IMR-90 (cell line): ENCODE data around the gene KMT2C. TPM values are rescaled to one million over a fixed set of nuclear protein-coding genes. Genes with fewer than 3 reads are reported as not detected.
"Not testable (repeated sequence)": the region's sequence is repeated elsewhere in the genome, so short reads cannot be mapped to it uniquely, and the experiment has no call there.

ENCODE experiments used
- ATAC-seq: fragments of 200-7000 bp; cut with Tn5 transposase; 2 replicates; pipeline ENCODE4 v1.9.1; 2020; ENCODE audit warnings: low read depth, mild to moderate bottlenecking, moderate library complexity
- BruUV-seq: library from RNA; stranded (reverse); fragments of 400-500 nt; replicated peaks from 2 replicates; lab custom pipeline; 2021; lab: Mats Ljungman, UMichigan
- CTCF ChIA-PET: fragments of 300-600 bp; formaldehyde crosslinking; extraction: SDS; loops from one replicate; lab custom pipeline; 2021; ENCODE audit warnings: antibody characterized with exemption; lab: Yijun Ruan, JAX
- POLR2A ChIA-PET: fragments of 300-600 bp; sonication (Branson Sonifier 250); formaldehyde crosslinking; loops from one replicate; lab custom pipeline; 2022; ENCODE audit warnings: antibody characterized with exemption; ENCODE audit not compliant: unreplicated experiment; lab: Charles Lee
- DNase-seq: peaks from one replicate; pipeline ENCODE4 v3.0.0; 2013
- H2AFZ ChIP-seq: replicated peaks from 2 replicates; pipeline ENCODE3; 2013; ENCODE audit warnings: low read length, mild to moderate bottlenecking; ENCODE audit not compliant: poor library complexity
- H2AK5ac ChIP-seq: 2 replicates; pipeline ENCODE4 v1.6.1; 2013; ENCODE audit warnings: low read depth, low read length, inconsistent platforms
- H2AK9ac ChIP-seq: replicated peaks from 2 replicates; pipeline ENCODE3; 2013; ENCODE audit warnings: mild to moderate bottlenecking, low read depth, low read length, moderate library complexity; ENCODE audit not compliant: poor library complexity
- H2BK120ac ChIP-seq: 2 replicates; pipeline ENCODE4 v1.6.1; 2013; ENCODE audit warnings: low read depth, low read length, inconsistent platforms
- H2BK15ac ChIP-seq: 3 replicates; pipeline ENCODE4 v1.6.1; 2013; ENCODE audit warnings: low read depth, low read length, inconsistent platforms
- H2BK20ac ChIP-seq: 2 replicates; pipeline ENCODE4 v1.6.1; 2013; ENCODE audit warnings: low read depth, mild to moderate bottlenecking, inconsistent platforms, low read length, moderate library complexity
- H2BK5ac ChIP-seq: 2 replicates; pipeline ENCODE4 v1.6.1; 2013; ENCODE audit warnings: mild to moderate bottlenecking, low read depth, low read length, inconsistent platforms; ENCODE audit not compliant: poor library complexity, severe bottlenecking
- H3K14ac ChIP-seq: replicated peaks from 2 replicates; pipeline ENCODE4 v1.6.1; 2013; ENCODE audit warnings: low read depth, low read length, inconsistent platforms
- H3K18ac ChIP-seq: 2 replicates; pipeline ENCODE4 v1.6.1; 2013; ENCODE audit warnings: low read depth, low read length, control low read depth
- H3K23ac ChIP-seq: 2 replicates; pipeline ENCODE4 v1.6.1; 2013; ENCODE audit warnings: low read depth, low read length, inconsistent platforms
- H3K27ac ChIP-seq: 2 replicates; pipeline ENCODE4 v1.5.1; 2013; ENCODE audit warnings: mild to moderate bottlenecking, control low read depth, low read length; ENCODE audit not compliant: insufficient read depth
- H3K27me3 ChIP-seq: 2 replicates; pipeline ENCODE4 v1.6.1; 2013; ENCODE audit warnings: low read length; ENCODE audit not compliant: control insufficient read depth, insufficient read depth
- H3K36me3 ChIP-seq: 2 replicates; pipeline ENCODE4 v1.6.1; 2013; ENCODE audit warnings: low read length, mixed read lengths; ENCODE audit not compliant: control insufficient read depth, insufficient read depth
- H3K4ac ChIP-seq: 2 replicates; pipeline ENCODE4 v1.6.1; 2013; ENCODE audit warnings: low read depth, low read length, inconsistent platforms
- H3K4me1 ChIP-seq: 2 replicates; pipeline ENCODE4 v1.6.1; 2013; ENCODE audit warnings: low read length, mixed read lengths; ENCODE audit not compliant: control insufficient read depth, insufficient read depth
- H3K4me2 ChIP-seq: 2 replicates; pipeline ENCODE4 v1.6.1; 2013; ENCODE audit warnings: low read depth, mild to moderate bottlenecking, control low read depth, low read length, moderate library complexity
- H3K4me3 ChIP-seq: 2 replicates; pipeline ENCODE4 v1.5.1; 2013; ENCODE audit warnings: low read depth, mild to moderate bottlenecking, control low read depth, low read length, moderate library complexity; ENCODE audit not compliant: insufficient read depth
- H3K56ac ChIP-seq: 2 replicates; pipeline ENCODE4 v1.6.1; 2013; ENCODE audit warnings: low read length, inconsistent platforms; ENCODE audit not compliant: insufficient read depth; ENCODE audit errors: extremely low read depth
- H3K79me1 ChIP-seq, 2 experiments: 2 replicates each; pipeline ENCODE4 v1.6.1; 2013; ENCODE audit warnings: low read length in 2 of 2, inconsistent platforms in 1 of 2, low read depth in 1 of 2
- H3K9ac ChIP-seq: 2 replicates; pipeline ENCODE4 v1.6.1; 2013; ENCODE audit warnings: low read depth, low read length, control low read depth
- H3K9me1 ChIP-seq: 2 replicates; pipeline ENCODE4 v1.6.1; 2013; ENCODE audit warnings: low read length, inconsistent platforms; ENCODE audit not compliant: insufficient read depth
- H3K9me3 ChIP-seq: 2 replicates; pipeline ENCODE4 v1.6.1; 2013; ENCODE audit warnings: low read length; ENCODE audit not compliant: control insufficient read depth, insufficient read depth
- H4K20me1 ChIP-seq: 2 replicates; pipeline ENCODE4 v1.6.1; 2013; ENCODE audit warnings: low read length, inconsistent platforms; ENCODE audit not compliant: insufficient read depth
- H4K5ac ChIP-seq: 2 replicates; pipeline ENCODE4 v1.6.1; 2013; ENCODE audit warnings: mild to moderate bottlenecking, low read depth, low read length, control low read depth
- H4K8ac ChIP-seq, 2 experiments: 2 replicates each; pipeline ENCODE4 v1.6.1; 2013; ENCODE audit warnings: low read depth in 2 of 2, low read length in 2 of 2, control low read depth in 1 of 2, inconsistent platforms in 1 of 2
- H4K91ac ChIP-seq: 2 replicates; pipeline ENCODE4 v1.6.1; 2013; ENCODE audit warnings: low read depth, low read length, inconsistent platforms; ENCODE audit not compliant: insufficient read depth
- WGBS, 2 experiments: methylation state at CpG; one replicate each; pipeline versions ENCODE4 v1.1.5 to v1.1.7; 2013; ENCODE audit warnings: missing lambda C conversion rate in 2 of 2; ENCODE audit not compliant: insufficient read length in 1 of 2; ENCODE audit errors: extremely low coverage in 2 of 2; 5-methylcytosine and 5-hydroxymethylcytosine counted together
- dilution Hi-C: fragments of 300-500 bp; cut with HindIII; formaldehyde crosslinking; loops from one replicate; pipeline ENCODE4 v1.14.3; 2018; ENCODE audit warnings: low sequenced_read_pairs; ENCODE audit not compliant: unreplicated experiment
- in situ Hi-C: fragments of 300-500 bp; cut with MboI; formaldehyde crosslinking; loops from 3 replicates; pipeline ENCODE4 v1.14.3; 2019; ENCODE audit warnings: low sequenced_read_pairs, inconsistent platforms, mixed read lengths
- intact Hi-C: fragments of 100-400 bp; cut with micrococcal nuclease; formaldehyde crosslinking; loops from 2 replicates; pipeline ENCODE4 v1.10.0; 2022
- polyA plus RNA-seq, 3 experiments: library from polyadenylated mRNA; depleted of rRNA; stranded (reverse); fragments of >200 nt; gene quantifications; 2 replicates each; pipeline ENCODE4 v1.2.3, GENCODE V29; 2012; ENCODE audit warnings: low replicate concordance in 1 of 3
- total RNA-seq: library from RNA; depleted of rRNA; stranded (reverse); fragments of >200 nt; gene quantifications from 2 replicates; pipeline ENCODE4 v1.2.3, GENCODE V29; 2012

The KMT2C gene
- total and polyA plus RNA-seq, 2 of the 4 experiments (the other 2 are of a cell fraction) = 8.0 to 23.3 TPM

GRCh38 chr7:152219556-152219955 is 216.2 kb downstream of the KMT2C start:
- H4K8ac ChIP-seq, H2AFZ ChIP-seq, POLR2A ChIA-PET, H3K23ac ChIP-seq, H3K27ac ChIP-seq, dilution Hi-C loops, H2BK5ac ChIP-seq, H3K56ac ChIP-seq, H3K4me2 ChIP-seq, CTCF ChIA-PET, H4K5ac ChIP-seq, H3K4me3 ChIP-seq, H3K18ac ChIP-seq, DNase-seq, H4K20me1 ChIP-seq, H3K9ac ChIP-seq, intact Hi-C loops, H3K36me3 ChIP-seq, H3K9me1 ChIP-seq, H2BK20ac ChIP-seq, H3K79me1 ChIP-seq, H2AK5ac ChIP-seq, H4K91ac ChIP-seq, in situ Hi-C loops, H3K9me3 ChIP-seq, H3K14ac ChIP-seq, H2BK15ac ChIP-seq, ATAC-seq, H3K4ac ChIP-seq, H2AK9ac ChIP-seq, BruUV-seq, H3K4me1 ChIP-seq, H3K27me3 ChIP-seq, H2BK120ac ChIP-seq: not testable (repeated sequence)
- WGBS, 2 experiments = no CpG with 5 or more reads among the region's 5 CpGs

- H3K79me1 ChIP-seq, H2BK5ac ChIP-seq, H3K14ac ChIP-seq, H4K8ac ChIP-seq, H3K9me1 ChIP-seq, H2AFZ ChIP-seq, H3K18ac ChIP-seq, H3K56ac ChIP-seq, CTCF ChIA-PET, H2BK20ac ChIP-seq, in situ Hi-C loops, H4K91ac ChIP-seq, H3K4me3 ChIP-seq, H3K4ac ChIP-seq, DNase-seq, H3K4me1 ChIP-seq, H4K5ac ChIP-seq, H3K4me2 ChIP-seq, POLR2A ChIA-PET, H3K9ac ChIP-seq, H3K27ac ChIP-seq, H2BK120ac ChIP-seq, H4K20me1 ChIP-seq, H2BK15ac ChIP-seq, dilution Hi-C loops, H3K36me3 ChIP-seq, ATAC-seq, H3K23ac ChIP-seq, H3K27me3 ChIP-seq, H3K9me3 ChIP-seq, H2AK9ac ChIP-seq, BruUV-seq, H2AK5ac ChIP-seq: not testable (repeated sequence)
- intact Hi-C loops = loop anchor here (10.0 kb wide), 1 partner anchor 226 kb away; the partner anchor contains the start of gene KMT2C
- WGBS, 2 experiments = no CpG with 5 or more reads among the region's 7 CpGs
Measured at GRCh38 chr7:152208766-152209165, 227.0 kb downstream of the KMT2C start.
